H1 (cell line): ENCODE data around the gene SPATA6L. TPM values are rescaled to one million over a fixed set of nuclear protein-coding genes. Genes with fewer than 3 reads are reported as not detected.

ENCODE experiments used
- CTCF ChIA-PET: fragments of 300-600 bp; sonication (Branson Sonifier 250); formaldehyde crosslinking; loops from one replicate; lab custom pipeline; 2021; ENCODE audit not compliant: partially characterized antibody; lab: Charles Lee
- POLR2A ChIA-PET: fragments of 300-600 bp; sonication (Branson Sonifier 250); formaldehyde crosslinking; loops from one replicate; lab custom pipeline; 2021; ENCODE audit warnings: inconsistent platforms; ENCODE audit not compliant: partially characterized antibody; lab: Charles Lee
- DNase-seq, 2 experiments: peaks; one replicate each; pipeline versions ENCODE4 v3.0.0 to v3.0.0-alpha.2; 2010 to 2022; ENCODE audit warnings: low spot score in 2 of 2, low read depth in 1 of 2, mixed read lengths in 1 of 2
- FAIRE-seq: peaks from 2 replicates; lab custom pipeline; 2011; peaks lifted over from hg19 to GRCh38; lab: Jason Lieb, UNC
- H2AFZ ChIP-seq: 2 replicates; pipeline ENCODE4 v1.8.1; 2012; ENCODE audit warnings: low read length, inconsistent platforms
- H2AK5ac ChIP-seq: 2 replicates; pipeline ENCODE4 v1.6.1; 2013; ENCODE audit warnings: low read depth, low read length
- H2BK120ac ChIP-seq: replicated peaks from 2 replicates; pipeline ENCODE3; 2013; ENCODE audit warnings: low read depth, low read length, inconsistent platforms
- H2BK12ac ChIP-seq: 2 replicates; pipeline ENCODE4 v1.6.1; 2013; ENCODE audit warnings: low read depth, low read length
- H2BK15ac ChIP-seq: 2 replicates; pipeline ENCODE4 v1.6.1; 2013; ENCODE audit warnings: low read length
- H2BK20ac ChIP-seq: 2 replicates; pipeline ENCODE4 v1.6.1; 2013; ENCODE audit warnings: low read length
- H2BK5ac ChIP-seq: 2 replicates; pipeline ENCODE4 v1.6.1; 2013; ENCODE audit warnings: low read depth, low read length
- H3K14ac ChIP-seq: 2 replicates; pipeline ENCODE4 v1.6.1; 2013; ENCODE audit warnings: inconsistent platforms; ENCODE audit not compliant: insufficient read length
- H3K18ac ChIP-seq: 2 replicates; pipeline ENCODE4 v1.6.1; 2013; ENCODE audit warnings: low read length; ENCODE audit errors: extremely low read depth
- H3K23ac ChIP-seq: 2 replicates; pipeline ENCODE4 v1.6.1; 2013; ENCODE audit warnings: inconsistent platforms; ENCODE audit not compliant: insufficient read length
- H3K23me2 ChIP-seq: 2 replicates; pipeline ENCODE4 v1.6.1; 2013; ENCODE audit warnings: low read depth, low read length
- H3K27ac ChIP-seq: 2 replicates; pipeline ENCODE4 v1.6.1; 2011; ENCODE audit warnings: low read depth, low read length, inconsistent platforms
- H3K27me3 ChIP-seq, 4 experiments: replicated peaks in 1 of 4; 1 replicate in 1 of 4; 2 replicates in 3 of 4; pipeline versions ENCODE4 v1.6.1 to v1.8.1; 2011 to 2013; ENCODE audit warnings: low read length in 3 of 4, mild to moderate bottlenecking in 3 of 4, inconsistent platforms in 2 of 4, mixed read lengths in 2 of 4, moderate library complexity in 1 of 4; ENCODE audit not compliant: control insufficient read depth in 3 of 4, insufficient read depth in 3 of 4; ENCODE audit errors: extremely low read depth in 1 of 4
- H3K36me3 ChIP-seq, 4 experiments: 2 replicates each; pipeline versions ENCODE4 v1.6.1 to v1.8.1; 2011 to 2013; ENCODE audit warnings: mild to moderate bottlenecking in 4 of 4, low read length in 3 of 4, moderate library complexity in 2 of 4, control low read depth in 1 of 4, inconsistent platforms in 1 of 4; ENCODE audit not compliant: insufficient read depth in 4 of 4, control insufficient read depth in 2 of 4
- H3K4ac ChIP-seq: replicated peaks from 2 replicates; pipeline ENCODE3; 2013; ENCODE audit warnings: low read length, low read depth, mixed read lengths, inconsistent platforms; ENCODE audit not compliant: insufficient read length
- H3K4me1 ChIP-seq, 4 experiments: replicated peaks in 1 of 4; 1 replicate in 1 of 4; 2 replicates in 3 of 4; pipeline versions ENCODE4 v1.6.1 to v1.8.1; 2011 to 2013; ENCODE audit warnings: low read length in 3 of 4, inconsistent platforms in 2 of 4, mixed read lengths in 1 of 4; ENCODE audit not compliant: insufficient read depth in 4 of 4, control insufficient read depth in 3 of 4
- H3K4me2 ChIP-seq, 2 experiments: 2 replicates each; pipeline versions ENCODE4 v1.6.1 to v1.8.1; 2011 to 2013; ENCODE audit warnings: low read depth in 2 of 2, low read length in 2 of 2, control low read depth in 1 of 2, inconsistent platforms in 1 of 2, mild to moderate bottlenecking in 1 of 2; ENCODE audit not compliant: insufficient read depth in 1 of 2
- H3K4me3 ChIP-seq, 4 experiments: fragments of 200-600, 300-600 bp in 1 of 4; sonication (generic), shearing (Covaris generic), sonication (Bioruptor Twin) in 1 of 4; 2 replicates each; pipeline versions ENCODE4 v1.5.1 to v1.8.1; 2011 to 2016; ENCODE audit warnings: low read length in 4 of 4, low read depth in 3 of 4, control low read depth in 2 of 4, inconsistent platforms in 2 of 4, mild to moderate bottlenecking in 2 of 4, mixed read lengths in 1 of 4, moderate library complexity in 1 of 4; ENCODE audit not compliant: insufficient read depth in 2 of 4; ENCODE audit errors: extremely low read depth in 1 of 4
- H3K56ac ChIP-seq: replicated peaks from 2 replicates; pipeline ENCODE3; 2013; ENCODE audit warnings: low read depth, mild to moderate bottlenecking, mixed read lengths, low read length, inconsistent platforms; ENCODE audit not compliant: insufficient read length
- H3K79me1 ChIP-seq: 2 replicates; pipeline ENCODE4 v1.6.1; 2013; ENCODE audit warnings: low read depth, low read length, control low read depth
- H3K79me2 ChIP-seq, 2 experiments: 2 replicates each; pipeline versions ENCODE4 v1.6.1 to v1.8.1; 2012 to 2013; ENCODE audit warnings: low read length in 2 of 2, mild to moderate bottlenecking in 2 of 2, inconsistent platforms in 1 of 2; ENCODE audit not compliant: insufficient read depth in 2 of 2, control insufficient read depth in 1 of 2
- H3K9ac ChIP-seq, 4 experiments: replicated peaks in 1 of 4; 1 replicate in 1 of 4; 2 replicates in 3 of 4; pipeline versions ENCODE4 v1.6.1 to v1.8.1; 2011 to 2013; ENCODE audit warnings: low read depth in 3 of 4, low read length in 3 of 4, control low read depth in 2 of 4, mild to moderate bottlenecking in 2 of 4, moderate library complexity in 2 of 4, inconsistent platforms in 1 of 4; ENCODE audit errors: extremely low read depth in 1 of 4
- H3K9me3 ChIP-seq, 2 experiments: 2 replicates each; pipeline versions ENCODE4 v1.6.1 to v1.8.1; 2012 to 2013; ENCODE audit warnings: mild to moderate bottlenecking in 2 of 2, moderate library complexity in 2 of 2, control low read depth in 1 of 2, inconsistent platforms in 1 of 2, low read depth in 1 of 2, low read length in 1 of 2, mixed read lengths in 1 of 2; ENCODE audit not compliant: insufficient read depth in 2 of 2
- H4K20me1 ChIP-seq, 2 experiments: replicated peaks in 1 of 2; 2 replicates each; pipeline versions ENCODE3 to v1.8.1; 2011 to 2013; ENCODE audit warnings: inconsistent platforms in 2 of 2, low read length in 2 of 2, mild to moderate bottlenecking in 1 of 2; ENCODE audit not compliant: insufficient read depth in 2 of 2, control insufficient read depth in 1 of 2
- H4K5ac ChIP-seq: 2 replicates; pipeline ENCODE4 v1.6.1; 2013; ENCODE audit warnings: low read length, low read depth, mixed read lengths, inconsistent platforms; ENCODE audit not compliant: insufficient read length
- H4K8ac ChIP-seq: 2 replicates; pipeline ENCODE4 v1.8.0; 2013; ENCODE audit warnings: mild to moderate bottlenecking, moderate library complexity, low read length, inconsistent platforms; ENCODE audit not compliant: insufficient read depth; ENCODE audit errors: extremely low read depth
- H4K91ac ChIP-seq: replicated peaks from 2 replicates; pipeline ENCODE3; 2013; ENCODE audit warnings: low read length, mixed read lengths, inconsistent platforms; ENCODE audit not compliant: insufficient read length
- ASH2L ChIP-seq: fragments of 200-600, 300-600 bp; sonication (generic); IDR thresholded peaks from one replicate; pipeline ENCODE4 v1.7.1; 2017; ENCODE audit warnings: low read length
- CHD2 ChIP-seq: IDR thresholded peaks from 2 replicates; pipeline ENCODE4 v1.6.1; 2012; ENCODE audit warnings: low read length, improper control_type of control experiment
- GABPA ChIP-seq: IDR thresholded peaks from 2 replicates; pipeline ENCODE4 v1.6.1; 2011; ENCODE audit warnings: mild to moderate bottlenecking, low read length, moderate library complexity, borderline replicate concordance; ENCODE audit not compliant: insufficient read depth
- KDM4A ChIP-seq: IDR thresholded peaks from one replicate; pipeline ENCODE4 v1.7.1; 2012; ENCODE audit warnings: low read depth, mild to moderate bottlenecking, moderate library complexity, low read length, inconsistent platforms; ENCODE audit not compliant: severe bottlenecking
- KDM5A ChIP-seq: fragments of 200-600 bp; IDR thresholded peaks from 2 replicates; pipeline ENCODE4 v1.7.1; 2012; ENCODE audit warnings: mild to moderate bottlenecking, low read length, inconsistent platforms, mixed read lengths
- RFX5 ChIP-seq: IDR thresholded peaks from 2 replicates; pipeline ENCODE4 v1.6.1; 2011; ENCODE audit warnings: low read depth, low read length, improper control_type of control experiment, borderline replicate concordance
- SIN3A ChIP-seq, 2 experiments: IDR thresholded peaks in 1 of 2; conservative IDR thresholded peaks in 1 of 2; 2 replicates each; pipeline ENCODE4 v1.6.1; 2011 to 2012; ENCODE audit warnings: low read length in 2 of 2, improper control_type of control experiment in 1 of 2, low read depth in 1 of 2, mild to moderate bottlenecking in 1 of 2
- TAF7 ChIP-seq: optimal IDR thresholded peaks from 2 replicates; pipeline ENCODE3; 2011; ENCODE audit warnings: low read depth, mild to moderate bottlenecking, inconsistent platforms, low read length, moderate library complexity, borderline replicate concordance
- WGBS, 2 experiments: shearing (Covaris generic) in 1 of 2; methylation state at CpG; one replicate each; pipeline versions ENCODE4 v1.1.6 to v1.1.7; 2013 to 2015; ENCODE audit warnings: low lambda C conversion rate in 2 of 2, mixed read lengths in 2 of 2, inconsistent platforms in 1 of 2, low coverage in 1 of 2, missing lambda C conversion rate in 1 of 2; ENCODE audit not compliant: insufficient replicate concordance in 2 of 2, insufficient coverage in 1 of 2, insufficient read length in 1 of 2; ENCODE audit errors: extremely low coverage in 1 of 2, missing lambda C conversion rate in 1 of 2; 5-methylcytosine and 5-hydroxymethylcytosine counted together
- polyA plus RNA-seq, 7 experiments: library from polyadenylated mRNA; depleted of rRNA in 3 of 7; stranded (reverse) in 5 of 7; unstranded in 2 of 7; fragments of >200 nt in 5 of 7; fragments of 200-250 nt in 2 of 7; gene quantifications; 1 replicate in 5 of 7; 2 replicates in 1 of 7; 4 replicates in 1 of 7; pipeline versions ENCODE4 v1.2.1 to v1.2.3, GENCODE V29; 2011 to 2013; ENCODE audit warnings: missing spikeins in 2 of 7, mixed read lengths in 2 of 7
- total RNA-seq: library from RNA; stranded (reverse); fragmentation: NEBNext Ultra II Directional; extraction: Animal tissue kit (Norgen Biotek cat#: 25700); gene quantifications from 2 replicates; pipeline ENCODE4 v1.2.1, GENCODE V29; 2021

The SPATA6L gene
- total and polyA plus RNA-seq, 2 of the 8 experiments (the other 6 are each of a cell fraction or from before 2014, with no cell fraction given) = 0.57 to 1.1 TPM

- Histone ChIP-seq H2AK5ac (no peak overlapping the region; the same call in 1 of the 2 replicates), H3K4ac (no peak overlapping the region), H3K27ac (no peak overlapping the region)
Observed at GRCh38 chr9:4615778-4616177, 50.5 kb downstream of the SPATA6L start.

More at GRCh38 chr9:4615778-4616177, 50.5 kb downstream of the SPATA6L start:
- no peak for TF ChIP-seq GABPA
- no peak for TF ChIP-seq RFX5
- no peak for TF ChIP-seq KDM5A
- TF ChIP-seq ASH2L = no peak
- no peak for TF ChIP-seq TAF7
- TF ChIP-seq SIN3A (conservative IDR thresholded peaks at IDR 0.05 in 1 of 2, IDR thresholded peaks at IDR 0.05 in 1 of 2; ENCODE audit: low read depth in 1 of 2, low read length in 2 of 2) = no peak
- no peak for TF ChIP-seq CHD2
- TF ChIP-seq KDM4A = no peak
- H4K8ac ChIP-seq = no peak overlapping the region
- no peaks in the 10 kb centered on the region for H3K79me1 ChIP-seq
- H3K36me3 ChIP-seq = no peaks in the 10 kb centered on the region
- no peak overlapping the region for H2BK20ac ChIP-seq
- FAIRE-seq = no peak
- H3K56ac ChIP-seq = no peak overlapping the region
- H3K9me3 ChIP-seq = no peaks in the 10 kb centered on the region
- DNase-seq = no peak
- H2BK5ac ChIP-seq = no peak overlapping the region
- POLR2A ChIA-PET = no interaction called here
- no peak overlapping the region for H2BK15ac ChIP-seq
- H3K9ac ChIP-seq = no peak overlapping the region; a peak in 1 of 7 replicates
- H2AFZ ChIP-seq = no peak overlapping the region
- H3K4me1 ChIP-seq = peaks cover under 1 to 7% (median 4%) of the 10 kb centered on the region in 4 experiments; a peak in 5 of 7 replicates
- no peak overlapping the region for H2BK12ac ChIP-seq
- H3K27me3 ChIP-seq = no peaks in the 10 kb centered on the region
- no peak overlapping the region for H3K4me2 ChIP-seq
- CTCF ChIA-PET = no interaction called here
- H3K79me2 ChIP-seq = no peaks in the 10 kb centered on the region
- no peak overlapping the region for H3K4me3 ChIP-seq
- H3K14ac ChIP-seq = no peak overlapping the region
- WGBS, 2 experiments = 87% methylated on average over 5 of the region's 5 CpGs; no CpG with 5 or more reads in 1 of the 2 experiments
- H4K20me1 ChIP-seq = no peaks in the 10 kb centered on the region
- H2BK120ac ChIP-seq = no peak overlapping the region
- no peaks in the 10 kb centered on the region for H3K23me2 ChIP-seq
- H4K91ac ChIP-seq = no peak overlapping the region
- H4K5ac ChIP-seq = no peak overlapping the region
- H3K23ac ChIP-seq = no peak overlapping the region
- H3K18ac ChIP-seq = no peak overlapping the region
